Lower leg skin (tissue), 3 donors: Measurements from ENCODE around the gene DRD3.

Experiments used
- POLR2A ChIP-seq, 2 donors: fragments of 450-650 bp; IDR thresholded peaks; one replicate each; pipeline ENCODE4 v1.6.1; 2016 to 2017; ENCODE audit warnings: antibody characterized with exemption in 2 of 2, mild to moderate bottlenecking in 1 of 2, moderate library complexity in 1 of 2
- TF ChIP-seq, protein P1 (sequence below), 3 donors: fragments of 450-650 bp; IDR thresholded peaks; one replicate each; pipeline ENCODE4 v1.5.1; 2016; ENCODE audit warnings: antibody characterized with exemption in 3 of 3, mild to moderate bottlenecking in 3 of 3, moderate library complexity in 2 of 3

DNA sequence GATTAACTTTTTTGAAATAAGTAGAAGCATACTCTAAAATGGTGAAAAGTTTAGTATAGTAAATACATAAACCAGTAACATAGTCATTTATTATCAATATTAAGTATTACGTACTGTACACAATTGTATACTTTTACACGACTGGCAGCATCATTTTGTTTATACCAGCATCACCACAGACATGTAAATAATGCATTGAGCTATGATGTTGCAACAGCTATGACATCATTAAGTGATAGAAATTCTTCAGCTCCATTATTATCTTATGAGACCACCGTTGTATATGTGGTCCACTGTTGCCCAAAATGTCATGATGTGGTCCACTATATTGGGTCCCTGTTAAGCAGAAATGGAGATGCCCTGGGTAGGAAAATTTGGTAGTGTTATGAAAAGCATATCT is 51.3 kb downstream of the DRD3 start:
- TF ChIP-seq, protein P1, sequence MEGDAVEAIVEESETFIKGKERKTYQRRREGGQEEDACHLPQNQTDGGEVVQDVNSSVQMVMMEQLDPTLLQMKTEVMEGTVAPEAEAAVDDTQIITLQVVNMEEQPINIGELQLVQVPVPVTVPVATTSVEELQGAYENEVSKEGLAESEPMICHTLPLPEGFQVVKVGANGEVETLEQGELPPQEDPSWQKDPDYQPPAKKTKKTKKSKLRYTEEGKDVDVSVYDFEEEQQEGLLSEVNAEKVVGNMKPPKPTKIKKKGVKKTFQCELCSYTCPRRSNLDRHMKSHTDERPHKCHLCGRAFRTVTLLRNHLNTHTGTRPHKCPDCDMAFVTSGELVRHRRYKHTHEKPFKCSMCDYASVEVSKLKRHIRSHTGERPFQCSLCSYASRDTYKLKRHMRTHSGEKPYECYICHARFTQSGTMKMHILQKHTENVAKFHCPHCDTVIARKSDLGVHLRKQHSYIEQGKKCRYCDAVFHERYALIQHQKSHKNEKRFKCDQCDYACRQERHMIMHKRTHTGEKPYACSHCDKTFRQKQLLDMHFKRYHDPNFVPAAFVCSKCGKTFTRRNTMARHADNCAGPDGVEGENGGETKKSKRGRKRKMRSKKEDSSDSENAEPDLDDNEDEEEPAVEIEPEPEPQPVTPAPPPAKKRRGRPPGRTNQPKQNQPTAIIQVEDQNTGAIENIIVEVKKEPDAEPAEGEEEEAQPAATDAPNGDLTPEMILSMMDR (IDR thresholded peaks at IDR 0.05), result no peak
- TF ChIP-seq POLR2A (IDR thresholded peaks at IDR 0.05), result no peak
